Upper lobe of right lung (tissue), 1 donor: ENCODE measurements around the gene FGF8. TPM values are rescaled to one million over a fixed set of nuclear protein-coding genes. Genes with fewer than 3 reads are reported as not detected.

Source experiments
- ATAC-seq: fragments of 200-7000 bp; cut with Tn5 transposase; one replicate; pipeline ENCODE4 v1.9.1; 2020; ENCODE audit warnings: mild to moderate bottlenecking, moderate library complexity
- DNase-seq: peaks from one replicate; pipeline ENCODE4 v3.0.0-alpha.2; 2020
- H3K27ac ChIP-seq: fragments of 200-600 bp; one replicate; pipeline ENCODE4 v1.8.0; 2022
- H3K27me3 ChIP-seq: fragments of 200-600 bp; one replicate; pipeline ENCODE4 v1.8.0; 2022; ENCODE audit warnings: mild to moderate bottlenecking
- H3K36me3 ChIP-seq: fragments of 200-600 bp; one replicate; pipeline ENCODE4 v1.8.0; 2022
- H3K4me1 ChIP-seq: fragments of 200-600 bp; one replicate; pipeline ENCODE4 v1.8.0; 2022
- H3K4me3 ChIP-seq: fragments of 200-600 bp; one replicate; pipeline ENCODE4 v1.8.0; 2022; ENCODE audit warnings: mild to moderate bottlenecking
- H3K9me3 ChIP-seq: fragments of 200-600 bp; one replicate; pipeline ENCODE4 v1.8.0; 2022
- CTCF ChIP-seq: fragments of 200-600 bp; IDR thresholded peaks from one replicate; pipeline ENCODE4 v1.8.0; 2022; ENCODE audit warnings: antibody characterized with exemption
- intact Hi-C: fragments of 100-400 bp; cut with DNase I; formaldehyde crosslinking; loops from one replicate; pipeline ENCODE4 v1.11.0; 2022
- total RNA-seq: library from RNA; stranded (reverse); fragmentation: NEBNext Ultra II Directional; extraction: Animal tissue kit (Norgen Biotek cat#: 25700); gene quantifications from one replicate; pipeline ENCODE4 v1.2.1, GENCODE V29; 2021
- donor health status: DM: no; HTN: yes; CAD: no; lungs with severe emphysema.

The FGF8 gene
- total RNA-seq, 1 donor from 2014 or later, result 1.2 TPM

- H3K9me3 ChIP-seq, result no peaks in the 10 kb centered on the region
- H3K4me1 ChIP-seq, result no peaks in the 10 kb centered on the region
- peaks cover 10% of the 10 kb centered on the region for H3K27me3 ChIP-seq
- H3K4me3 ChIP-seq, result no peak overlapping the region
- ATAC-seq (no peak), DNase-seq (no peak)
- no peak for TF ChIP-seq CTCF
- H3K36me3 ChIP-seq, result no peaks in the 10 kb centered on the region
- no peak overlapping the region for H3K27ac ChIP-seq
- intact Hi-C loops, result no loop called here
These were observed 52.7 kb downstream of the FGF8 start for GRCh38 chr10:101723176-101723575.

GRCh38 chr10:101721806-101722205, 54.1 kb downstream of the FGF8 start:
- H3K4me3 ChIP-seq, result no peak overlapping the region
- no peaks in the 10 kb centered on the region for H3K9me3 ChIP-seq
- no peak for DNase-seq
- no peaks in the 10 kb centered on the region for H3K36me3 ChIP-seq
- H3K27me3 ChIP-seq, result peaks cover 10% of the 10 kb centered on the region
- TF ChIP-seq CTCF, result no peak
- no peak overlapping the region for H3K27ac ChIP-seq
- intact Hi-C loops, result no loop called here
- ATAC-seq, result no peak
- no peaks in the 10 kb centered on the region for H3K4me1 ChIP-seq

GRCh38 chr10:101720606-101721230, 55.2 kb downstream of the FGF8 start:
- H3K36me3 ChIP-seq, result no peaks in the 10 kb centered on the region
- H3K9me3 ChIP-seq, result no peaks in the 10 kb centered on the region
- ATAC-seq, result no peak
- H3K4me1 ChIP-seq, result no peaks in the 10 kb centered on the region
- intact Hi-C loops, result no loop called here
- H3K27me3 ChIP-seq, result peaks cover 7% of the 10 kb centered on the region
- no peak overlapping the region for H3K27ac ChIP-seq
- DNase-seq, result no peak
- no peak for TF ChIP-seq CTCF
- no peak overlapping the region for H3K4me3 ChIP-seq

Other genes starting within 250 kb of the FGF8 start
- gene POLL, start 187.9 kb downstream of the FGF8 start, total RNA-seq, result 30.4 TPM
- gene DPCD, start 187.8 kb downstream of the FGF8 start, total RNA-seq, result 7.2 TPM
- gene FBXW4, start 80.9 kb downstream of the FGF8 start, total RNA-seq, result 94.3 TPM
- gene NPM3, start 7.3 kb upstream of the FGF8 start, total RNA-seq, result 18.0 TPM
- 91.6 TPM for gene OGA, start 42.3 kb upstream of the FGF8 start, total RNA-seq
- 3.0 TPM for gene KCNIP2, start 67.7 kb upstream of the FGF8 start, total RNA-seq